ENCODE results near the gene HEATR5A.

HEATR5A gene

DNA sequence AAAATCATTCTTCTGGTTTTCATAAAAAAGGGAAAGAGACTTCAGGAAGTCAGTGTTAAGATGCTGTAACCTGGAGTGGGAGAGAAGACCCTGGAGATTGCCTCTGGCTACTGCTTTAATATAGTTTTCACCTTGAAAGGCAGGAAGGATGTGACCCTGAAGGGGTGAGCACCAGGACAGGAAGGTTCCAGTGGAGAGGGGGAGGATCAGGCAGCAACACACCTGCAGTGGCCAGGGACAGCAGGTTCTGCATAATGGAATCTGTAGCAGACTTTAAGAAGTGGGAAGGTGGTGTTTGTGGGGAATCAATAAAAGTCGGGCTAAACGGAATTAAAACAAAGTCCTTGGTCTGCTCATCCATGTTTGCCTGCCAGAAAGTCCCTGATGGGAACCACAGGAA, 6.3 kb upstream of the HEATR5A start:
- no peak for DNase-seq (ENCODE audit: low spot score)
- no peak for FAIRE-seq

- FAIRE-seq (no peak), DNase-seq (ENCODE audit: low spot score) (no peak)
Measured at GRCh38 chr14:31425905-31426304, 5.6 kb upstream of the HEATR5A start.

DNA sequence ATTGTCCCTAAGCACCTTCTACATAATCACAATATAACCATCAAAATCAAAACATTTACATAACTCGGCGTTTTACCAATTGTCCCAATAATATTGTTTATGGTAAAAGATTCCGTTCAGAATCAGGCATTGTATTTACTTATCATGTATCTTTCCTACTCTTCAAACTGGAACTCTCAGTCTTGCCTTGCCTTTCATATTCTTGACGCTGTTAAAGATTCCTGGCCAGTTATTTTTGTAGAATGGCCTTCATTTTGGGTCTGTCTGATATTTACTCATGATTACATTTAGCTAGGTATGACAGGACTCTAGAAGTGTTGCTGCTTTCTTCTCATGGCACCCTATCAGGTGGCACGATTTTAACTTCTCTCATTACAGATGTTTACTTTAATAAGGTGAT, 850 bp upstream of the HEATR5A start:
- FAIRE-seq: no peak
- DNase-seq (ENCODE audit: low spot score): no peak

GRCh38 chr14:31419967-31420318, 407 bp downstream of the HEATR5A start:
- FAIRE-seq (no peak), DNase-seq (ENCODE audit: low spot score) (peak; percentile 44)

GRCh38 chr14:31419179-31419966, 977 bp downstream of the HEATR5A start:
- DNase-seq (ENCODE audit: low spot score) (no peak), FAIRE-seq (no peak)

GRCh38 chr14:31418440-31418839, 1.9 kb downstream of the HEATR5A start:
- DNase-seq (ENCODE audit: low spot score) (no peak), FAIRE-seq (no peak)

GRCh38 chr14:31414190-31414833, 6.0 kb downstream of the HEATR5A start:
- FAIRE-seq (no peak), DNase-seq (ENCODE audit: low spot score) (no peak)

DNA sequence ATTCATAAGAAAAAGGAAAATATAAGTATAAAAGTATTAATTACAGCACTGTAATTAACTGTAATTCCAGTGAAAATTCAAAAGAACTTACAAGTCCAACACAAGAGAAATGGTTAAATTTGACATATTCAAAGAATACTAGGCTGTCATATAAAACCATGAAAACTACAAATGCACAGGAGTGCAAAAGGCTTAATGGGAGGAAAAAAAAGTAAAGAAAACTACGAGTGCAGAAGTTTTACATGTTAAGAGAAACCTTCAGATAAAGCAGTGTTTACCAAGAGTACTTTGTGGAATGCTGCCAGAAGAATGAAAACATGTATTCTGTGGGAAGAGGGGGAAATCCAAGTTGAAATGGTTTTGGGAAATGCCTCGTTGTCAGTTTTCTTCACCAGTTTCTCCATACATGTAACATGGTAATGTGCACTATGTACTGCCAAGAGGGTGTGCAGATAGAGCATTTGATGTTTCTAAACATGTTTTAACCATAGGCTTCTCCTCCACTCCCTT, 9.1 kb downstream of the HEATR5A start:
- DNase-seq (ENCODE audit: low spot score): no peak
- no peak for FAIRE-seq

- DNase-seq (ENCODE audit: low spot score) (no peak), FAIRE-seq (no peak)
Measured at GRCh38 chr14:31410048-31410650, 10.2 kb downstream of the HEATR5A start.

DNA sequence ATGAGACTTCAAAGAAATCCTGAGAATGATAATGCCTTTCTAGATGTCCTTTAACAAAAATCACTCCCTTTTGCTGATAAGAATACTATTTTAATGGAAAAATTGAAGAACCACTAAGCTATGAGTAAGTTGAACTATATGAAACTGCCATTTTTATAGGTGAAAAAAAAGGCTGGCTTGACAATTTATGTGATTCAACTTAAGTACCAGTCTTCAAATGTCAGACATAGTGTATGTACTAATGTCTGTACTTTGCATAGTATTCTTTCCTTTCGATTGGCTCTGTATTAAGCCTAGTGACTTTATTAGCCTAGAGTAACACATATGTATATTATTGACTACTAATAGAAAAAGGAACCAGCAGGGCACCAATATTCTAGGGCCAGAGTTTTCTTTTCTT, 11.9 kb downstream of the HEATR5A start:
- no peak for DNase-seq (ENCODE audit: low spot score)
- FAIRE-seq: no peak

DNA sequence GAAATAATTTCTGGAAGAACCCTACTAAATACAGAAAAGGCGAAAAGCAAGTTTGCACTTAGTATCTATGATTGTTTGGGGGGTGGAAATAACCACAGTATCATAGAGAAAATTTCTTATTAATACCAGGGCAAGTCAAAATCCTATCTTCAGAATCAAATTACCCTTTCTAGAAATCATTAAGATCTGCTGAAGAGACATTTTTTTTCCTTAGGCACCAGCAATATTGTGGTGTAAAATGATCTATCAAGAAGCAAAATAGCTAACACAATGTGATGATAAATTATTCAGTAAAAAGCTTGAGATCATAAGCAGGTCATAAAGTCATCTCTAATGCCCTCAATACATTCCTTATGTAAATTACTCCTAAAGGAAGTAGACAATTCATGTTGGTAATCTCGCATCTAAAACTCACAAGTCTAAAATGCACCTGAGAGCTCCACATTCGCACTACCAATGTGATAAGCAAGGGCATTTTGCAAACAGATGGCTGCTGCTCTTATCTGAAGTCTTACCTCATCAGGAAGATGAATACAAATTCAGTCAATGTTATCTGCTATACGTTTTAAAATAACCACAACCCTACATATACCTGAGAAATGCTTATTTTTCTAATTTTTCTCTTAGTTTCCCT, 14.6 kb downstream of the HEATR5A start:
- no peak for DNase-seq (ENCODE audit: low spot score)
- no peak for FAIRE-seq

DNA sequence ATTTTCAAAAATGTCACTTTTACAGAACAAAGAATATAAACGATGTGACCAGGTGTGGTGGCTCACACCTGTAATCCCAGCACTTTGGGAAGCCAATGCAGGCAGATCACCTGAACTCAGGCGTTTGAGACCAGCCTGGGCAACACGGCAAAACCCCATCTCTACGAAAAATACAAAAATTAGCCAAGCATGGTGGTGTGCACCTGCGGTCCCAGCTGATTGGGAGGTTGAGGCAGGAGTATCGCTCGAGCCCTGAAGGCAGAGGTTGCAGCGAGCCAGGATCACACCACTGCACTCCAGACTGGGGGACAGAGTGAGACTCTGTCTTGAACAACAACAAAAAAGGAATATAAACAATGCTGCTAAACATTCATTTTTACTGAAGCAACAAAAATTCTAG, 15.2 kb downstream of the HEATR5A start:
- FAIRE-seq: no peak
- no peak for DNase-seq (ENCODE audit: low spot score)

GRCh38 chr14:31403707-31404106, 16.6 kb downstream of the HEATR5A start:
- FAIRE-seq (no peak), DNase-seq (ENCODE audit: low spot score) (no peak)

DNA sequence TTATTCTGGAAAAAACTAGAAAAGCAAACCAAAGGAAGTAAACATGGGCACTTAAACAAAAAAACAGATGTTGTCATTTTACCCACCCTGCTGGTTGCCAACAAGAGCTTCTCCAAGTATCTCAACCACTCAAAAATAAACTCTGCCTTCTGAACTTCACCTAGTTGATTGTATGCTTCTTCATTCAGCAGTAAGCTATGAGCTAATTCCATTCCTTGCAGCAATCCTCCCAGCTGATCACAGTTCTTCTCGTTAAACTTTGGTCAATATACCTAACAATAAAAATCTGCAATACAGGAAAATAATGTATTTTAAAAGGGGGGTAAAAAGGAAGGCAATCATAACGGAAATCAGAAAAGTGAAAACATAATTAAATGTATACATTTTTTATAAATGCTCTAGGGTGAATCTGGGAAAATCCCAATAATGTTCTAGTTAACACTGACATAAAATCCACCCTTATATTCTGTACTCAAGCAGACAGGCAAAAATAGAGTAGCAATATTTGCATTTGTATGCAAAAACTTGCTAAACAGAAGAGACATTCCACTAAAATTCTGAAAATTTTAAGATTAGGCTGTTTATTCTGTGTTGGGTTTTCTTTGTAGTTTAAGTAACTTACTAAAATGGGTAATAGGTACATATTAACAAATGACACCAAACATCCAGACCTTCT, 17.4 kb downstream of the HEATR5A start:
- DNase-seq (ENCODE audit: low spot score): no peak
- no peak for FAIRE-seq

- FAIRE-seq (no peak), DNase-seq (ENCODE audit: low spot score) (no peak)
Measured at GRCh38 chr14:31401369-31401932, 18.9 kb downstream of the HEATR5A start.

- no peak for FAIRE-seq
- DNase-seq (ENCODE audit: low spot score): no peak
Measured at GRCh38 chr14:31400031-31400638, 20.2 kb downstream of the HEATR5A start.

DNA sequence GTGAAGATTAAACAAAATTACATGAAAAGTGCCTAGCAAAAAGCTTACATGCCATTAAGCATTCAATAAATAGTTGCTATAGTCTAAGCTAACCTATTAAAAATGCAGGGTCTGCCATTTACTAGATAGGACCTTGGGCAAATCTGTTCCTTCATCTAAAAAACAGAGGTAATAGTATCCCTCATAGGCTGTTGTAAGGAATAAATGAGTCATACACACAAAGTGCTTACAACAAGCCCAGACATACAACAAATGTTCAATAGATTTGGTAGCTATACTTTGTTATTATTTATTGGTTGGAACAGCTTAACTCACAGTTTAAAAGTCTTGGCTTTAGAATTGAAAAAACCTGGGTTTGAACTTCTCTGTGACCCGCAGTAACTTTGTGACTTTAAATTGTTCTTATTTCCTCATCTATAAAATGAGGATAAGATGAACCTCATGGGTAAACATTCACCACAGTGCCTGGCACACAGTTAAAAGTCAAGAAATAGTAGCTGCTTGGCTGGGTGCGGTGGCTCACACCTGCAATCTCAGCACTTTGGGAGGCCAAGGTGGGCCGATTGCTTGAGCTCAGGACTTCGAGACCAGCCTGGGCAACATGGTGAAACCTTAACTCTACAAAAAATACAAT, 24.7 kb downstream of the HEATR5A start:
- no peak for FAIRE-seq

GRCh38 chr14:31395119-31395518, 25.2 kb downstream of the HEATR5A start:
- FAIRE-seq (no peak), DNase-seq (ENCODE audit: low spot score) (no peak)

More for the DNA sequence above, 24.7 kb downstream of the HEATR5A start:
- no peak for DNase-seq (ENCODE audit: low spot score)

GRCh38 chr14:31391977-31392503, 28.3 kb downstream of the HEATR5A start:
- DNase-seq (ENCODE audit: low spot score) (no peak), FAIRE-seq (no peak)

DNA sequence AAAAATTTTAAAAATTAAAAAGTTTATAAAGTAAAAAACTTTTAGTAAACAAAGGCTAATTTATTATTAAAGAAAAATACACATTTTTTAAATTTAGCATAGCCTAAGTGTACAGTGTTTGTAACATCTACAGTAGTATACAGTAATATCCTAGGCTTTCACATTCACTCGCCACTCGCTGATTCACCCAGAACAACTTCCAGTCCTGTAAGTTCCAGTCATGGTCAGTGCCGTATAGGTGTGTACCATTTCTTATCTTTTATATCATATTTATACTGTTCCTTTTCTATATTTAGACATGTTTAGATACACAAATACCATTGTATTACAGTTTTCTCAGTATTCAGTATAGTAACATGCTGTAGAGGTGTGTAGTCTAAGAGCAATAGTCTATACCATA, 28.9 kb downstream of the HEATR5A start:
- FAIRE-seq (no peak), DNase-seq (ENCODE audit: low spot score) (no peak)

All from urothelium cell line (cell line).